Measurements from ENCODE around the gene TTC9C. TPM values are rescaled to one million over a fixed set of nuclear protein-coding genes. Genes with fewer than 3 reads are reported as not detected.

Gene TTC9C
- total and polyA plus RNA-seq, 12 donors: 9.4 to 20.8 (median 13.2) TPM

- H3K36me3 ChIP-seq: peaks cover 0 to 73% (median 30%) of the 10 kb centered on the region in 9 donors
- H3K27ac ChIP-seq: peak overlapping the region in 8 of 10 donors; percentile 50 to 78 (median 64)
- H3K27me3 ChIP-seq: no peaks in the 10 kb centered on the region
- intact Hi-C loops (cut with DNase I): no loop called here
- DNase-seq (no peak), ATAC-seq (no peak)
- H3K4me3 ChIP-seq: no peak overlapping the region
- TF ChIP-seq CTCF (IDR thresholded peaks at IDR 0.05): no peak
- WGBS, 2 donors: 84 to 88% methylated on average over 6 of the region's 6 CpGs
- H3K4me1 ChIP-seq: peaks cover 15 to 55% (median 33%) of the 10 kb centered on the region in 9 donors
- no peaks in the 10 kb centered on the region for H3K9me3 ChIP-seq
Observed at GRCh38 chr11:62712276-62712812, 15.9 kb upstream of the TTC9C start.

- ATAC-seq (no peak), DNase-seq (no peak)
- Histone ChIP-seq H3K9me3 (no peaks in the 10 kb centered on the region), H3K27me3 (no peaks in the 10 kb centered on the region), H3K27ac (peak overlapping the region in 9 of 10 donors; percentile 19 to 78 (median 64)), H3K4me1 (peaks cover 15 to 57% (median 33%) of the 10 kb centered on the region in 9 donors), H3K4me3 (no peak overlapping the region), H3K36me3 (peaks cover 0 to 79% (median 35%) of the 10 kb centered on the region in 9 donors)
- WGBS, 2 donors: 69 to 81% methylated on average over 3 of the region's 3 CpGs
- intact Hi-C loops (cut with DNase I): no loop called here
- no peak for TF ChIP-seq CTCF (IDR thresholded peaks at IDR 0.05)
Observed at GRCh38 chr11:62712861-62713260, 15.4 kb upstream of the TTC9C start.

- no peak for DNase-seq
- Histone ChIP-seq H3K36me3 (peaks cover 0 to 83% (median 40%) of the 10 kb centered on the region in 9 donors), H3K4me3 (no peak overlapping the region), H3K4me1 (peaks cover 13 to 54% (median 32%) of the 10 kb centered on the region in 9 donors), H3K9me3 (no peaks in the 10 kb centered on the region), H3K27me3 (no peaks in the 10 kb centered on the region), H3K27ac (peak overlapping the region in 9 of 10 donors; percentile 19 to 78 (median 64))
- intact Hi-C loops (cut with DNase I): no loop called here
- no peak for TF ChIP-seq CTCF (IDR thresholded peaks at IDR 0.05)
- 55 to 65% methylated on average over 2 of the region's 2 CpGs for WGBS, 2 donors
- peak in 2 of 8 donors; percentile 27 to 30 for ATAC-seq
Observed at GRCh38 chr11:62713343-62713742, 14.9 kb upstream of the TTC9C start.

GRCh38 chr11:62715150-62716130 is 12.8 kb upstream of the TTC9C start:
- H3K9me3 ChIP-seq: no peaks in the 10 kb centered on the region
- ATAC-seq (no peak), DNase-seq (no peak)
- peaks cover 4 to 100% (median 59%) of the 10 kb centered on the region in 9 donors for H3K36me3 ChIP-seq
- H3K27me3 ChIP-seq: no peaks in the 10 kb centered on the region
- H3K27ac ChIP-seq: no peak overlapping the region
- H3K4me3 ChIP-seq: no peak overlapping the region
- no peak for TF ChIP-seq CTCF (IDR thresholded peaks at IDR 0.05)
- WGBS, 2 donors: 90 to 91% methylated on average over 24 of the region's 24 CpGs
- intact Hi-C loops (cut with DNase I): no loop called here
- H3K4me1 ChIP-seq: peaks cover 0 to 38% (median 18%) of the 10 kb centered on the region in 9 donors

All from heart right ventricle (tissue), 16 donors.